ENCODE data around the gene DACT3. TPM values are rescaled to one million over a fixed set of nuclear protein-coding genes. Genes with fewer than 3 reads are reported as not detected.

Gene DACT3, protein sequence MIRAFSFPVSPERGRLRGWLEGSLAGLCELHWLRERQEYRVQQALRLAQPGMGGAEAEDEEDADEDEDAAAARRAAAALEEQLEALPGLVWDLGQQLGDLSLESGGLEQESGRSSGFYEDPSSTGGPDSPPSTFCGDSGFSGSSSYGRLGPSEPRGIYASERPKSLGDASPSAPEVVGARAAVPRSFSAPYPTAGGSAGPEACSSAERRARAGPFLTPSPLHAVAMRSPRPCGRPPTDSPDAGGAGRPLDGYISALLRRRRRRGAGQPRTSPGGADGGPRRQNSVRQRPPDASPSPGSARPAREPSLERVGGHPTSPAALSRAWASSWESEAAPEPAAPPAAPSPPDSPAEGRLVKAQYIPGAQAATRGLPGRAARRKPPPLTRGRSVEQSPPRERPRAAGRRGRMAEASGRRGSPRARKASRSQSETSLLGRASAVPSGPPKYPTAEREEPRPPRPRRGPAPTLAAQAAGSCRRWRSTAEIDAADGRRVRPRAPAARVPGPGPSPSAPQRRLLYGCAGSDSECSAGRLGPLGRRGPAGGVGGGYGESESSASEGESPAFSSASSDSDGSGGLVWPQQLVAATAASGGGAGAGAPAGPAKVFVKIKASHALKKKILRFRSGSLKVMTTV
- total RNA-seq (10 to 100 TPM in 7 of 10 donors, 1 to 10 TPM in 3; 6.9 to 29.3 (median 14.9) TPM), polyA plus RNA-seq (1 to 10 TPM; 3.9 to 5.0 TPM)
- long read RNA-seq, donor 1, transcript DACT3-202 (4 exons, 2,834 nt), result major isoform, 8 of 14 reads
- long read RNA-seq, donor 1, partial matches to known transcripts, result 2 of 14 reads
- long read RNA-seq, donor 1, other reads (novel, unspliced or antisense), result 4 of 14 reads
- long read RNA-seq, donor 2, partial matches to known transcripts, result 1 of 15 reads
- long read RNA-seq, donor 2, other reads (novel, unspliced or antisense), result 12 of 15 reads
- long read RNA-seq, donor 3, result 0 reads

DNA sequence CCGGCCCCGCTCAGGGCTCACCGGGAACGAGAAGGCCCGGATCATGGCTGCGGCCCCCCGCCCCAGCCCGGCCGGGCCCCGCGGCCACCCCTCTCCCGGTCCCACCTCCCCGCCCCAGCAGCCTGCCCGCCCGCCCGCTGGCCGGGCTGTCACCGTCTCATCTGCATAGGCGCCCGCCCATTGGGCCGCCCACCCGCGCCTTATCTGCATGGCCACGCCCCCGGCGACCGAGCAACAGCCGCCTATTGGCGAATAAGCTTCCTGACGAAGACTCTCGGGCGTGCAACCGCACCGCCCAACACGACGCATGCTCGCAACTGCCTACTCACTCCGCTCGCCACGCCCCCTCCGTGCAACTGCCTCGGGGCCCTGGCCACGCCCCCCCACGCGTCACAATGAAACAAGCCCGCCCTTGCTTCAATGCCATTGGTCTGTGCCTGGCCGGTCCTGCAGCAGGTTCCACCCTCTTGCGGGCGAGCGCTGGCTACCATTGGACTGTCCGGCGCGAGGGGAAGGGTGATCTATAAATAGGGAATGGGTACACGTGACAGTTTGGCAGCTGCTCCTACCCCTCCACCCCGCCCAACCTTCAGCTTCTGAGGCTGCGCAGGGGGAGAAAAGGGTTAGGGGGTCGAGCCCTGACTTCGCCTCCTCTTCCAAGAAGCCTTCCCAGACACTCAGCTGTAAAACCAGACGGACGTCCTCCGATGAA is at the start of gene DACT3:
Gene DACT3 (minus strand): TSS at position 163 of the 712 bp plus-strand sequence. CDS start 118 bp downstream, at position 45.
- intact Hi-C loops (cut with DNase I), result loop anchor here (1.0 to 10.0 kb wide), 8 partner anchors 44 to 136 kb away; no protein-coding TSS in a partner anchor
- H3K27me3 ChIP-seq, result peaks cover 0 to 41% (median 0%) of the 10 kb centered on the region in 7 donors
- H3K4me1 ChIP-seq, result peaks cover 3 to 32% (median 20%) of the 10 kb centered on the region in 9 donors
- ATAC-seq (peak; percentile 93 to 98 (median 96)), DNase-seq (peak; percentile 100)
- H3K4me3 ChIP-seq, result peak within 1 kb of the TSS; percentile 46 to 87 (median 68)
- H3K9me3 ChIP-seq, result no peaks in the 10 kb centered on the region
- no peaks in the 10 kb centered on the region for H3K36me3 ChIP-seq
- TF ChIP-seq, protein P1, sequence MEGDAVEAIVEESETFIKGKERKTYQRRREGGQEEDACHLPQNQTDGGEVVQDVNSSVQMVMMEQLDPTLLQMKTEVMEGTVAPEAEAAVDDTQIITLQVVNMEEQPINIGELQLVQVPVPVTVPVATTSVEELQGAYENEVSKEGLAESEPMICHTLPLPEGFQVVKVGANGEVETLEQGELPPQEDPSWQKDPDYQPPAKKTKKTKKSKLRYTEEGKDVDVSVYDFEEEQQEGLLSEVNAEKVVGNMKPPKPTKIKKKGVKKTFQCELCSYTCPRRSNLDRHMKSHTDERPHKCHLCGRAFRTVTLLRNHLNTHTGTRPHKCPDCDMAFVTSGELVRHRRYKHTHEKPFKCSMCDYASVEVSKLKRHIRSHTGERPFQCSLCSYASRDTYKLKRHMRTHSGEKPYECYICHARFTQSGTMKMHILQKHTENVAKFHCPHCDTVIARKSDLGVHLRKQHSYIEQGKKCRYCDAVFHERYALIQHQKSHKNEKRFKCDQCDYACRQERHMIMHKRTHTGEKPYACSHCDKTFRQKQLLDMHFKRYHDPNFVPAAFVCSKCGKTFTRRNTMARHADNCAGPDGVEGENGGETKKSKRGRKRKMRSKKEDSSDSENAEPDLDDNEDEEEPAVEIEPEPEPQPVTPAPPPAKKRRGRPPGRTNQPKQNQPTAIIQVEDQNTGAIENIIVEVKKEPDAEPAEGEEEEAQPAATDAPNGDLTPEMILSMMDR (IDR thresholded peaks at IDR 0.05), result peak in 2 of 9 donors; percentile 7 to 20
- WGBS, 2 donors, result 0% methylated on average over 58 to 61 of the region's 61 CpGs
- H3K27ac ChIP-seq, result peak within 1 kb of the TSS; percentile 2 to 88 (median 74)

DNA sequence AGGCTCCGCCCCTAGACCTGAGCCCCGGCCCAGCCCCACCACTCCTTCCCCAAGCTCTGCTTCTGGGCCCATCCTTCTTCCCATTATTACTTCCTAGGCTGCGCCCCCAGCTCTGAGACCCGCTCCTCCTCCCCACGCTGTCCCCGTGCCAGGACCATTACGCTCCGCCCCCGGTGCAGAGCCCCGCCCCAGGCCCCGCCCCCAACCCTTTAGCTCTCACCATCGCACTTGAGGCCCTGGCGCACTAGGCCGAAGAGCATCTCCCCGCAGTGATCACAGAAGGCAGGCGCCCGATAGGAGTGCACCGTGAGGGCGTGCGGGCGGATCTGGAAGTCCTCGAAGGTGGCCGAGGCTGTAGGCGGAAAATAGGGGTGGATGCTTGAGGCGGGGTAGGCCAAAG is 49.7 kb upstream of the DACT3 start:
- intact Hi-C loops (cut with DNase I), result no loop called here

GRCh38 chr19:46704379-46705076 is 43.5 kb upstream of the DACT3 start:
- DNase-seq, result peak; percentile 74 to 86

More for the DNA sequence above, 49.7 kb upstream of the DACT3 start:
- Histone ChIP-seq H3K27ac (no peak overlapping the region), H3K4me1 (peaks cover 8 to 31% (median 21%) of the 10 kb centered on the region in 9 donors), H3K27me3 (no peaks in the 10 kb centered on the region), H3K4me3 (no peak overlapping the region), H3K9me3 (no peaks in the 10 kb centered on the region), H3K36me3 (peaks cover 0 to 70% (median 15%) of the 10 kb centered on the region in 9 donors)
- WGBS, 2 donors, result 82 to 86% methylated on average over 25 of the region's 25 CpGs
- DNase-seq, result no peak
- no peak for ATAC-seq
- TF ChIP-seq, protein P1 (IDR thresholded peaks at IDR 0.05), result no peak

More at GRCh38 chr19:46704379-46705076, 43.5 kb upstream of the DACT3 start:
- TF ChIP-seq, protein P1 (IDR thresholded peaks at IDR 0.05), result peak; percentile 92 to 98 (median 96)
- Histone ChIP-seq H3K4me1 (no peaks in the 10 kb centered on the region), H3K4me3 (no peak overlapping the region), H3K9me3 (no peaks in the 10 kb centered on the region), H3K36me3 (peaks cover 0 to 93% (median 37%) of the 10 kb centered on the region in 9 donors), H3K27ac (no peak overlapping the region), H3K27me3 (no peaks in the 10 kb centered on the region)
- intact Hi-C loops (cut with DNase I), result loop anchor here in 7 of 10 donors (1.0 to 5.0 kb wide), 3 partner anchors 24 to 43 kb away; partner anchors contain the start of genes FKRP (in 1 of the 7) and STRN4 (in 1 of the 7)
- WGBS, 2 donors, result 32 to 33% methylated on average over 21 of the region's 21 CpGs
- ATAC-seq, result peak; percentile 74 to 84 (median 78)

All from heart right ventricle (tissue), 16 donors.